Neural cell (in vitro differentiated cells): ENCODE data around the gene CASP10. TPM values are rescaled to one million over a fixed set of nuclear protein-coding genes. Genes with fewer than 3 reads are reported as not detected.
"Not testable (repeated sequence)": the region's sequence is repeated elsewhere in the genome, so short reads cannot be mapped to it uniquely, and the experiment has no call there.

Source experiments
- H2AFZ ChIP-seq: fragments of 200-600, 300-800 bp; sonication (generic), shearing (Covaris generic); 2 replicates; pipeline ENCODE4 v1.6.0; 2014; ENCODE audit warnings: low read depth, mild to moderate bottlenecking, antibody characterized with exemption, low read length, moderate library complexity
- H3F3A ChIP-seq: fragments of 200-600 bp; shearing (Covaris generic); 2 replicates; pipeline ENCODE4 v1.6.1; 2016; ENCODE audit warnings: mild to moderate bottlenecking, moderate library complexity, mixed read lengths, antibody characterized with exemption, low read length; ENCODE audit not compliant: insufficient read depth, poor library complexity, severe bottlenecking
- H3K27ac ChIP-seq: fragments of 200-600, 300-800 bp; sonication (generic), shearing (Covaris generic); 2 replicates; pipeline ENCODE4 v1.5.1; 2014; ENCODE audit warnings: mild to moderate bottlenecking, low read length, moderate library complexity
- H3K27me3 ChIP-seq: fragments of 300-800, 200-600 bp; sonication (generic), shearing (Covaris generic); 2 replicates; pipeline ENCODE4 v1.6.0; 2014; ENCODE audit warnings: mild to moderate bottlenecking, low read depth, low read length, moderate library complexity; ENCODE audit not compliant: insufficient read depth
- H3K36me3 ChIP-seq: fragments of 300-800, 200-600 bp; sonication (generic), shearing (Covaris generic); 2 replicates; pipeline ENCODE4 v1.5.1; 2014; ENCODE audit warnings: mild to moderate bottlenecking, antibody characterized with exemption, low read length, moderate library complexity; ENCODE audit not compliant: insufficient read depth
- H3K4me2 ChIP-seq: fragments of 300-800, 200-600 bp; sonication (generic), shearing (Covaris generic); 2 replicates; pipeline ENCODE4 v1.6.0; 2014; ENCODE audit warnings: mild to moderate bottlenecking, low read length
- H3K4me3 ChIP-seq: fragments of 300-800, 200-600 bp; sonication (generic), shearing (Covaris generic); 2 replicates; pipeline ENCODE4 v1.5.1; 2014; ENCODE audit warnings: mild to moderate bottlenecking, low read length, moderate library complexity
- H3K79me2 ChIP-seq: fragments of 200-600 bp; shearing (Covaris generic); replicated peaks from 2 replicates; pipeline ENCODE4 v1.6.0; 2014; ENCODE audit warnings: mild to moderate bottlenecking, low read length, moderate library complexity; ENCODE audit not compliant: insufficient read depth
- H3K9ac ChIP-seq: fragments of 300-800, 200-600 bp; sonication (generic), shearing (Covaris generic); 2 replicates; pipeline ENCODE4 v1.6.1; 2016; ENCODE audit warnings: mild to moderate bottlenecking, low read length, mixed read lengths
- H3K9me2 ChIP-seq: fragments of 200-600 bp; shearing (Covaris generic); 2 replicates; pipeline ENCODE4 v1.6.1; 2016; ENCODE audit warnings: mild to moderate bottlenecking, low read length, mixed read lengths; ENCODE audit not compliant: insufficient read depth
- H3K9me3 ChIP-seq: fragments of 200-600, 300-800 bp; sonication (generic), shearing (Covaris generic); 2 replicates; pipeline ENCODE4 v1.6.1; 2016; ENCODE audit warnings: mild to moderate bottlenecking, mixed run types, low read length, moderate library complexity, mixed read lengths
- H4K20me1 ChIP-seq: fragments of 200-600 bp; shearing (Covaris generic); 2 replicates; pipeline ENCODE4 v1.6.1; 2016; ENCODE audit warnings: mild to moderate bottlenecking, mixed run types; ENCODE audit not compliant: insufficient read depth
- EP300 ChIP-seq: fragments of 450-650 bp; conservative IDR thresholded peaks from 2 replicates; pipeline ENCODE4 v1.6.1; 2014; ENCODE audit warnings: antibody characterized with exemption, mild to moderate bottlenecking, moderate library complexity; ENCODE audit not compliant: poor library complexity, severe bottlenecking
- EZH2 ChIP-seq: fragments of 200-600, 300-800 bp; shearing (Covaris generic), sonication (generic); IDR thresholded peaks from 2 replicates; pipeline ENCODE4 v1.6.1; 2014; ENCODE audit warnings: antibody characterized with exemption, low read length, borderline replicate concordance, mild to moderate bottlenecking; ENCODE audit not compliant: insufficient read depth, poor library complexity, severe bottlenecking
- MXI1 ChIP-seq: fragments of 450-650 bp; conservative IDR thresholded peaks from 2 replicates; pipeline ENCODE4 v1.6.1; 2014; ENCODE audit warnings: antibody characterized with exemption, mild to moderate bottlenecking; ENCODE audit not compliant: poor library complexity, severe bottlenecking
- POLR2AphosphoS5 ChIP-seq: IDR thresholded peaks from 2 replicates; pipeline ENCODE4 v1.6.1; 2012
- RAD21 ChIP-seq: fragments of 450-650 bp; conservative IDR thresholded peaks from 2 replicates; pipeline ENCODE4 v1.6.1; 2014; ENCODE audit warnings: antibody characterized with exemption, mild to moderate bottlenecking, moderate library complexity
- SMC3 ChIP-seq: fragments of 450-650 bp; conservative IDR thresholded peaks from 2 replicates; pipeline ENCODE4 v1.6.1; 2014; ENCODE audit warnings: antibody characterized with exemption, mild to moderate bottlenecking, moderate library complexity; ENCODE audit not compliant: poor library complexity
- TAF1 ChIP-seq: IDR thresholded peaks from 2 replicates; pipeline ENCODE4 v1.6.1; 2012; ENCODE audit warnings: low read depth
- polyA plus RNA-seq: library from polyadenylated mRNA; depleted of rRNA; stranded (reverse); fragments of >200 nt; gene quantifications from 2 replicates; pipeline ENCODE4 v1.2.3, GENCODE V29; 2014
- TF ChIP-seq, protein P1 (sequence below): fragments of 450-650 bp; IDR thresholded peaks from 2 replicates; pipeline ENCODE4 v1.5.1; 2014; ENCODE audit warnings: antibody characterized with exemption, mild to moderate bottlenecking, moderate library complexity; ENCODE audit not compliant: poor library complexity, severe bottlenecking
- TF ChIP-seq, protein P2 (sequence below): IDR thresholded peaks from 2 replicates; pipeline ENCODE4 v1.6.1; 2012; ENCODE audit warnings: borderline replicate concordance

Gene CASP10
- polyA plus RNA-seq, 1 donor from 2014 or later: not detected

DNA sequence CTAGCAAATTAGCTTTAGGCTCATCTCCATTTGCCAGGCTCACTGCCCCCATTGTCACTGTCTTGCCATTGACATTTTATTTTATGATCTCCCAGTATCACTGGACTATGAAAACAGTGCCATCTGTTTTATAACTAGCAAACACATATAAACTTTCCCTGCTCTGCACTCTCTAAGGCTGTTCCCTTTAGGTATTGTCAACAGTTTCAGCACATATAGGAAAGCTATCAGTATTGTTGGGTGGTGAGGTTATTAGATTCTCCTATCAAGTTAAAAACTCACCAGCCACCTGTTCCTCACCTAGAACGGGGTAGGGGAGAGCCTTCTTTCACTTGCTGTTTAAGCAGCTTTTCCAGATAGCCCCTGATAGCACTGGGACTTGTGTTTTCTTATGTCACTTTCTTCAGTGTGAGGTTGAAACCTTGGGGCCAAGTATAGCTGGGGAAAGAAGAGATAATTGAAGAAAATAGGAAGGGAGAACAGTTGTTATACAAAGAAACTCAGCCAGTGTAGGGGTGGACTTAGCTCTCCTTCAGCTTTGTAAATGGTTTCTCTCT lies 34.4 kb upstream of the CASP10 start:
- Histone ChIP-seq H4K20me1 (no peaks in the 10 kb centered on the region), H3K9me3 (no peaks in the 10 kb centered on the region), H2AFZ (no peak overlapping the region), H3K27ac (no peak overlapping the region), H3K9ac (no peak overlapping the region), H3K36me3 (no peaks in the 10 kb centered on the region), H3K27me3 (no peaks in the 10 kb centered on the region), H3K9me2 (no peaks in the 10 kb centered on the region), H3F3A (no peaks in the 10 kb centered on the region), H3K4me3 (no peak overlapping the region), H3K4me2 (no peak overlapping the region), H3K79me2 (no peaks in the 10 kb centered on the region)
- TF ChIP-seq EZH2 (no peak), TAF1 (no peak), MXI1 (no peak)

DNA sequence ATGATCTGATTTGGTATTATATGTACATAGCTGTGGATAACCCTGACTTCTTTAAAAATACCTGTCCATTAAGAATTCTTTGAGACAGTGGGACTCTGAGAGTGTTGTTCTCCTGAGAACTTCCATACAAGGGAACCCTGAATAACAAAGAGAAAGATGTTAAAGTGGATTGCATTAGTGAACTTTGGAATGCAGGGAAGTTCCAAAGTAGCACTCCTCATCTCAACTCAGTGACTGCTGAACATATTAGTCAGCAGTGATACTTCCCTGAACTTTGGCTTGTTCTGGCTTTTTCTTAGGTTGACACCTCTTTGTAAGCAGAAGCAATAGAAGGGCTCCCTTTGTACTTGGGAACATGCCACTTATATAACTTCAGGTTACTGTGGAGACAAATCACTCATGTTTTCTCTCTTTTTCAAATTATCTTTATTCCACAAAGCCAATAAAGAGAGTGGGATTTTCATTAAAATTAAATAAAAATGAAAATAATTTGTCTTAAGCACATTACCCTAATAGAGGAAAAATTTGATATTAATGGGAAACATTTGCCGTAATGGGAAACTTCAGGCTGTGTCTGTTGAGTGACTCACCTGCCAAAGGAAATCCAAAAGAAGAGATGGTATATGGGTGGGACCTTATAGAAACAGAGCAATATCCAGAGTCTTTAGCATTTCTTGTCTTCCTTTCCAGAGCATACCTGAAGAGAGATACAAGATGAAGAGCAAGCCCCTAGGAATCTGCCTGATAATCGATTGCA lies 33.7 kb upstream of the CASP10 start:
- Histone ChIP-seq H3K9me2 (no peaks in the 10 kb centered on the region), H3K4me2 (no peak overlapping the region), H4K20me1 (no peaks in the 10 kb centered on the region), H3K4me3 (no peak overlapping the region), H2AFZ (no peak overlapping the region), H3K9ac (no peak overlapping the region), H3K27me3 (no peaks in the 10 kb centered on the region), H3F3A (no peaks in the 10 kb centered on the region), H3K27ac (no peak overlapping the region), H3K79me2 (no peaks in the 10 kb centered on the region), H3K36me3 (no peaks in the 10 kb centered on the region), H3K9me3 (no peaks in the 10 kb centered on the region)
- TF ChIP-seq POLR2AphosphoS5 (no peak), RAD21 (no peak)
- TF ChIP-seq, protein P1, sequence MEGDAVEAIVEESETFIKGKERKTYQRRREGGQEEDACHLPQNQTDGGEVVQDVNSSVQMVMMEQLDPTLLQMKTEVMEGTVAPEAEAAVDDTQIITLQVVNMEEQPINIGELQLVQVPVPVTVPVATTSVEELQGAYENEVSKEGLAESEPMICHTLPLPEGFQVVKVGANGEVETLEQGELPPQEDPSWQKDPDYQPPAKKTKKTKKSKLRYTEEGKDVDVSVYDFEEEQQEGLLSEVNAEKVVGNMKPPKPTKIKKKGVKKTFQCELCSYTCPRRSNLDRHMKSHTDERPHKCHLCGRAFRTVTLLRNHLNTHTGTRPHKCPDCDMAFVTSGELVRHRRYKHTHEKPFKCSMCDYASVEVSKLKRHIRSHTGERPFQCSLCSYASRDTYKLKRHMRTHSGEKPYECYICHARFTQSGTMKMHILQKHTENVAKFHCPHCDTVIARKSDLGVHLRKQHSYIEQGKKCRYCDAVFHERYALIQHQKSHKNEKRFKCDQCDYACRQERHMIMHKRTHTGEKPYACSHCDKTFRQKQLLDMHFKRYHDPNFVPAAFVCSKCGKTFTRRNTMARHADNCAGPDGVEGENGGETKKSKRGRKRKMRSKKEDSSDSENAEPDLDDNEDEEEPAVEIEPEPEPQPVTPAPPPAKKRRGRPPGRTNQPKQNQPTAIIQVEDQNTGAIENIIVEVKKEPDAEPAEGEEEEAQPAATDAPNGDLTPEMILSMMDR: no peak

DNA sequence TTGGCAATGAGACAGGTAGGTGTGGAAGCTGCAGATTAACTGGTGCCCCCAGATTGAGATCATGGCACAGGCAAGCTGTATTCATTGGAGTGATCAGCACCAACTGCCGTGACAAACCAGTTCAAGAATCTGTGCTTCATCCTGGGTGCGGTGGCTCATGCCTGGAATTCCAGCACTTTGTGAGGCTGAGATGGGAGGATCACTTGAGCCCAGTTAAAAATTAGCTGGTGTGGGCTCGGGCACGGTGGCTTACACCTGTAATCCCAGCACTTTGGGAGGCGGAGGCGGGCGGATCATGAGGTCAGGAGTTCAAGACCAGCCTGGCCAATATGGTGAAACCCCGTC lies 33.1 kb upstream of the CASP10 start:
- H3K9me3 ChIP-seq, H3K27me3 ChIP-seq, H3K36me3 ChIP-seq, H3K9ac ChIP-seq, H4K20me1 ChIP-seq, H3K4me2 ChIP-seq, H2AFZ ChIP-seq, H3K4me3 ChIP-seq, H3F3A ChIP-seq, H3K79me2 ChIP-seq, H3K27ac ChIP-seq, H3K9me2 ChIP-seq: not testable (repeated sequence)

DNA sequence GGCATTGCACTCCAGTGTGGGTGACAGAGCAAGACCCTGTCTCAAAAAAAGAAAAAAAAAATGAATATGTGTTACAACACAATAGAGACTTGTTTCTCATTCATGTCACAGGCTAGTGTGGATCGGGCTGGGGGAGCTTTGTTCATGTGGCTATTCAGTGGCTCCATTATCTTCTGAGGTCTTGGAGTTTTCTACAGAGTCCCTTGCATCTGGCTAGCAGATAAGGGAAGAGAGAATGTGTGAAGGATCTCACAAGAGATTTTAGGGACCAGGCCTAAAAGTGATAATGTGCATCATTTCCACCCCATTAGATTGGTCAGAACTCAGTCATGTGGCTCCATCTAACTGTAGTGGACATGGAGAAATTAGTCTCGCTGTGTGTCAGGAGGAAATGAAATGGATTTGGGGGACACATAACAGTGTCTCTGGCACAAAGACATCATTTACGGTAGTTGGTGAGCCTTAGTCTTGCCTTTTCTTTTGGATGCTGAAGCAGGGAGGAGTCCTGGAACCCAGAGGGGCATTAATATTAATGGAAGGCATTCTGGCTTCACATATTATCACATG lies 32.4 kb upstream of the CASP10 start:
- no peaks in the 10 kb centered on the region for H3F3A ChIP-seq
- no peak overlapping the region for H3K9ac ChIP-seq
- no peak overlapping the region for H3K27ac ChIP-seq
- no peaks in the 10 kb centered on the region for H3K36me3 ChIP-seq
- H2AFZ ChIP-seq: no peak overlapping the region
- H4K20me1 ChIP-seq: no peaks in the 10 kb centered on the region
- no peaks in the 10 kb centered on the region for H3K79me2 ChIP-seq
- H3K9me3 ChIP-seq: no peaks in the 10 kb centered on the region
- no peak overlapping the region for H3K4me2 ChIP-seq
- no peaks in the 10 kb centered on the region for H3K9me2 ChIP-seq
- TF ChIP-seq TAF1 (no peak), SMC3 (no peak), MXI1 (no peak), RAD21 (no peak), POLR2AphosphoS5 (no peak), EZH2 (no peak), EP300 (no peak)
- TF ChIP-seq, protein P2, sequence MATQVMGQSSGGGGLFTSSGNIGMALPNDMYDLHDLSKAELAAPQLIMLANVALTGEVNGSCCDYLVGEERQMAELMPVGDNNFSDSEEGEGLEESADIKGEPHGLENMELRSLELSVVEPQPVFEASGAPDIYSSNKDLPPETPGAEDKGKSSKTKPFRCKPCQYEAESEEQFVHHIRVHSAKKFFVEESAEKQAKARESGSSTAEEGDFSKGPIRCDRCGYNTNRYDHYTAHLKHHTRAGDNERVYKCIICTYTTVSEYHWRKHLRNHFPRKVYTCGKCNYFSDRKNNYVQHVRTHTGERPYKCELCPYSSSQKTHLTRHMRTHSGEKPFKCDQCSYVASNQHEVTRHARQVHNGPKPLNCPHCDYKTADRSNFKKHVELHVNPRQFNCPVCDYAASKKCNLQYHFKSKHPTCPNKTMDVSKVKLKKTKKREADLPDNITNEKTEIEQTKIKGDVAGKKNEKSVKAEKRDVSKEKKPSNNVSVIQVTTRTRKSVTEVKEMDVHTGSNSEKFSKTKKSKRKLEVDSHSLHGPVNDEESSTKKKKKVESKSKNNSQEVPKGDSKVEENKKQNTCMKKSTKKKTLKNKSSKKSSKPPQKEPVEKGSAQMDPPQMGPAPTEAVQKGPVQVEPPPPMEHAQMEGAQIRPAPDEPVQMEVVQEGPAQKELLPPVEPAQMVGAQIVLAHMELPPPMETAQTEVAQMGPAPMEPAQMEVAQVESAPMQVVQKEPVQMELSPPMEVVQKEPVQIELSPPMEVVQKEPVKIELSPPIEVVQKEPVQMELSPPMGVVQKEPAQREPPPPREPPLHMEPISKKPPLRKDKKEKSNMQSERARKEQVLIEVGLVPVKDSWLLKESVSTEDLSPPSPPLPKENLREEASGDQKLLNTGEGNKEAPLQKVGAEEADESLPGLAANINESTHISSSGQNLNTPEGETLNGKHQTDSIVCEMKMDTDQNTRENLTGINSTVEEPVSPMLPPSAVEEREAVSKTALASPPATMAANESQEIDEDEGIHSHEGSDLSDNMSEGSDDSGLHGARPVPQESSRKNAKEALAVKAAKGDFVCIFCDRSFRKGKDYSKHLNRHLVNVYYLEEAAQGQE: no peak
- TF ChIP-seq, protein P1: no peak
- H3K27me3 ChIP-seq: no peaks in the 10 kb centered on the region
- no peak overlapping the region for H3K4me3 ChIP-seq
